ENCODE results near the gene ITGAL. TPM values are rescaled to one million over a fixed set of nuclear protein-coding genes. Genes with fewer than 3 reads are reported as not detected.

Gene ITGAL
- total and polyA plus RNA-seq, 2 of the 13 experiments (the other 11 are each of a cell fraction or from before 2014, with no cell fraction given), result 0.86 to 1.2 TPM

DNA sequence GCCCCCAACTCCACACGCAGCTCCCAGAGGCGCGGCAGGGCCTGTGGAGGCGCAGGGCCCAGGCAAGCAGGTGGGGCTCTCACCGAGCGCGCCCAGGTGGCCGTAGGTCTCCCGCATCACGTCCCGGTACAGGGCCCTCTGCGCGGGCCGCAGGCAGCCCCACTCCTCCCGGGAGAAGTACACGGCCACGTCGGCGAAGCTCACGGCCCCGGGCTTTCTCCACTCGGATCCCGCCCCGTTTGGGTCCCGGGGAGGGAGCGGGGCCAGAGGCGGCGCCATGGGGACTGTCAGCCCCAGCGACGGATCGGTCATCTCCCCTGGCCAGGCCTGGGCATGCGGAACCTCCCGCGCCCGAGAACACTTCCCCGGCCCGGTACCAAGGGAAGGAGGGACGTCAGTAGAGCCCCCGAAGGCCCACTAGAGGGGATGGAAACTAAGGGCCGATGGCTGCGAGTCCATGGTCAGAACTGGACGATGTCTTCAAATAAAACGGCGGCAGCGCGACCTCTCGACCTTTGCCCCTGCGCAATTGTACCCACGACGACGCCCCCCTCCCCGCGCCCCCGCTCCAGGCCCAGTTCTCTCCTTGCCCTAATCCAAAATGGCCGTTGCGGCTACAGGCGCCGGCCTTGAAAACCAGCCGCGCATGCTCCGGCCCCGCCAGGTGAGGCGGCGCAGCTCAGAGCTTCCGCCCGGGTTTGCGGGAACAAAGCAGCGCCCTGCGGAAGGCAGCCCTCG lies 62.0 kb downstream of the ITGAL start, which contains the start of gene ZNF747 (continued):
- TF ChIP-seq SUZ12 (IDR thresholded peaks at IDR 0.05; ENCODE audit: low read depth, low read length) (no peak), ZNF282 (IDR thresholded peaks at IDR 0.05; ENCODE audit: partially characterized antibody) (no peak), RORA (CRISPR knock-in tag; IDR thresholded peaks at IDR 0.05) (no peak), ARNTL (CRISPR knock-in tag; IDR thresholded peaks at IDR 0.05) (peak; percentile 69; the same call in 1 of the 2 replicates), SRF (IDR thresholded peaks at IDR 0.05; ENCODE audit: low read depth, low read length) (no peak), EP300 (IDR thresholded peaks at IDR 0.05; ENCODE audit: low read depth in 2 of 2, low read length in 2 of 2) (peak; percentile 22 to 47; a peak in 2 of 4 replicates), EP300 (CRISPR knock-in tag; IDR thresholded peaks at IDR 0.05; ENCODE audit: borderline replicate concordance) (0 out of 2 replicates have a peak, but pooled peaks have one; percentile 9), ZBTB3 (CRISPR knock-in tag; IDR thresholded peaks at IDR 0.05; ENCODE audit: borderline replicate concordance, low read depth) (no peak), PCBP2 (optimal IDR thresholded peaks at IDR 0.05; ENCODE audit: low read depth, low read length, poor library complexity, severe bottlenecking) (no peak), JUND (CRISPR knock-in tag; IDR thresholded peaks at IDR 0.05) (peak; percentile 62), PHF5A (CRISPR knock-in tag; IDR thresholded peaks at IDR 0.05; ENCODE audit: low read depth, unreplicated experiment) (no peak), SETDB1 (CRISPR knock-in tag; IDR thresholded peaks at IDR 0.05; ENCODE audit: borderline replicate concordance) (no peak; the same call in 1 of the 2 replicates), GABPB1 (CRISPR knock-in tag; IDR thresholded peaks at IDR 0.05) (peak; percentile 95), TCF12 (IDR thresholded peaks at IDR 0.05) (no peak), TCF12 (CRISPR knock-in tag; IDR thresholded peaks at IDR 0.05) (peak; percentile 85)
- TF ChIP-seq, protein P1, sequence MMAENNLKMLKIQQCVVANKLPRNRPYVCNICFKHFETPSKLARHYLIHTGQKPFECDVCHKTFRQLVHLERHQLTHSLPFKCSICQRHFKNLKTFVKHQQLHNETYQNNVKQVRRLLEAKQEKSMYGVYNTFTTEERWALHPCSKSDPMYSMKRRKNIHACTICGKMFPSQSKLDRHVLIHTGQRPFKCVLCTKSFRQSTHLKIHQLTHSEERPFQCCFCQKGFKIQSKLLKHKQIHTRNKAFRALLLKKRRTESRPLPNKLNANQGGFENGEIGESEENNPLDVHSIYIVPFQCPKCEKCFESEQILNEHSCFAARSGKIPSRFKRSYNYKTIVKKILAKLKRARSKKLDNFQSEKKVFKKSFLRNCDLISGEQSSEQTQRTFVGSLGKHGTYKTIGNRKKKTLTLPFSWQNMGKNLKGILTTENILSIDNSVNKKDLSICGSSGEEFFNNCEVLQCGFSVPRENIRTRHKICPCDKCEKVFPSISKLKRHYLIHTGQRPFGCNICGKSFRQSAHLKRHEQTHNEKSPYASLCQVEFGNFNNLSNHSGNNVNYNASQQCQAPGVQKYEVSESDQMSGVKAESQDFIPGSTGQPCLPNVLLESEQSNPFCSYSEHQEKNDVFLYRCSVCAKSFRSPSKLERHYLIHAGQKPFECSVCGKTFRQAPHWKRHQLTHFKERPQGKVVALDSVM (CRISPR knock-in tag; IDR thresholded peaks at IDR 0.05), result peak; percentile 53
- TF ChIP-seq, protein P2, sequence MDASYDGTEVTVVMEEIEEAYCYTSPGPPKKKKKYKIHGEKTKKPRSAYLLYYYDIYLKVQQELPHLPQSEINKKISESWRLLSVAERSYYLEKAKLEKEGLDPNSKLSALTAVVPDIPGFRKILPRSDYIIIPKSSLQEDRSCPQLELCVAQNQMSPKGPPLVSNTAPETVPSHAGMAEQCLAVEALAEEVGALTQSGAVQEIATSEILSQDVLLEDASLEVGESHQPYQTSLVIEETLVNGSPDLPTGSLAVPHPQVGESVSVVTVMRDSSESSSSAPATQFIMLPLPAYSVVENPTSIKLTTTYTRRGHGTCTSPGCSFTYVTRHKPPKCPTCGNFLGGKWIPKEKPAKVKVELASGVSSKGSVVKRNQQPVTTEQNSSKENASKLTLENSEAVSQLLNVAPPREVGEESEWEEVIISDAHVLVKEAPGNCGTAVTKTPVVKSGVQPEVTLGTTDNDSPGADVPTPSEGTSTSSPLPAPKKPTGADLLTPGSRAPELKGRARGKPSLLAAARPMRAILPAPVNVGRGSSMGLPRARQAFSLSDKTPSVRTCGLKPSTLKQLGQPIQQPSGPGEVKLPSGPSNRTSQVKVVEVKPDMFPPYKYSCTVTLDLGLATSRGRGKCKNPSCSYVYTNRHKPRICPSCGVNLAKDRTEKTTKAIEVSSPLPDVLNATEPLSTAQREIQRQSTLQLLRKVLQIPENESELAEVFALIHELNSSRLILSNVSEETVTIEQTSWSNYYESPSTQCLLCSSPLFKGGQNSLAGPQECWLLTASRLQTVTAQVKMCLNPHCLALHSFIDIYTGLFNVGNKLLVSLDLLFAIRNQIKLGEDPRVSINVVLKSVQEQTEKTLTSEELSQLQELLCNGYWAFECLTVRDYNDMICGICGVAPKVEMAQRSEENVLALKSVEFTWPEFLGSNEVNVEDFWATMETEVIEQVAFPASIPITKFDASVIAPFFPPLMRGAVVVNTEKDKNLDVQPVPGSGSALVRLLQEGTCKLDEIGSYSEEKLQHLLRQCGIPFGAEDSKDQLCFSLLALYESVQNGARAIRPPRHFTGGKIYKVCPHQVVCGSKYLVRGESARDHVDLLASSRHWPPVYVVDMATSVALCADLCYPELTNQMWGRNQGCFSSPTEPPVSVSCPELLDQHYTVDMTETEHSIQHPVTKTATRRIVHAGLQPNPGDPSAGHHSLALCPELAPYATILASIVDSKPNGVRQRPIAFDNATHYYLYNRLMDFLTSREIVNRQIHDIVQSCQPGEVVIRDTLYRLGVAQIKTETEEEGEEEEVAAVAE (CRISPR knock-in tag; IDR thresholded peaks at IDR 0.05; ENCODE audit: borderline replicate concordance), result peak; percentile 98
- TF ChIP-seq, protein P3, sequence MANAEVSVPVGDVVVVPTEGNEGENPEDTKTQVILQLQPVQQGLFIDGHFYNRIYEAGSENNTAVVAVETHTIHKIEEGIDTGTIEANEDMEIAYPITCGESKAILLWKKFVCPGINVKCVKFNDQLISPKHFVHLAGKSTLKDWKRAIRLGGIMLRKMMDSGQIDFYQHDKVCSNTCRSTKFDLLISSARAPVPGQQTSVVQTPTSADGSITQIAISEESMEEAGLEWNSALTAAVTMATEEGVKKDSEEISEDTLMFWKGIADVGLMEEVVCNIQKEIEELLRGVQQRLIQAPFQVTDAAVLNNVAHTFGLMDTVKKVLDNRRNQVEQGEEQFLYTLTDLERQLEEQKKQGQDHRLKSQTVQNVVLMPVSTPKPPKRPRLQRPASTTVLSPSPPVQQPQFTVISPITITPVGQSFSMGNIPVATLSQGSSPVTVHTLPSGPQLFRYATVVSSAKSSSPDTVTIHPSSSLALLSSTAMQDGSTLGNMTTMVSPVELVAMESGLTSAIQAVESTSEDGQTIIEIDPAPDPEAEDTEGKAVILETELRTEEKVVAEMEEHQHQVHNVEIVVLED (CRISPR knock-in tag; IDR thresholded peaks at IDR 0.05; ENCODE audit: borderline replicate concordance), result peak; percentile 98
